GM12878 (cell line): ENCODE results near the gene CSTPP1. TPM values are rescaled to one million over a fixed set of nuclear protein-coding genes. Genes with fewer than 3 reads are reported as not detected.

ENCODE experiments used
- CTCF ChIP-seq, 3 experiments: IDR thresholded peaks in 2 of 3; conservative IDR thresholded peaks in 1 of 3; 2 replicates each; pipeline ENCODE4 v1.5.1; 2011; ENCODE audit warnings: low read depth in 3 of 3, low read length in 3 of 3, mild to moderate bottlenecking in 3 of 3, control low read depth in 2 of 3, moderate library complexity in 2 of 3, inconsistent platforms in 1 of 3, mixed read lengths in 1 of 3; ENCODE audit not compliant: control insufficient read depth in 2 of 3, insufficient read depth in 1 of 3; ENCODE audit errors: extremely low read depth in 1 of 3
- EP300 ChIP-seq, 2 experiments: fragments of 150-350 bp in 1 of 2; IDR thresholded peaks; 2 replicates each; pipeline ENCODE4 v1.6.1; 2011 to 2012; ENCODE audit warnings: low read depth in 2 of 2, low read length in 2 of 2, borderline replicate concordance in 1 of 2, improper control_type of control experiment in 1 of 2, inconsistent platforms in 1 of 2; ENCODE audit not compliant: control insufficient read depth in 1 of 2
- GATAD2B ChIP-seq: fragments of 450-650 bp; conservative IDR thresholded peaks from 2 replicates; pipeline ENCODE4 v1.6.1; 2017; ENCODE audit warnings: low read depth, mild to moderate bottlenecking, moderate library complexity
- MEF2A ChIP-seq: IDR thresholded peaks from 2 replicates; pipeline ENCODE4 v1.6.1; 2011; ENCODE audit warnings: low read depth, mild to moderate bottlenecking, low read length, moderate library complexity; ENCODE audit not compliant: insufficient read depth
- MTA2 ChIP-seq: fragments of 450-650 bp; IDR thresholded peaks from 2 replicates; pipeline ENCODE4 v1.6.1; 2016; ENCODE audit warnings: low read depth, mild to moderate bottlenecking, moderate library complexity
- MXI1 ChIP-seq: fragments of 150-350 bp; IDR thresholded peaks from 2 replicates; pipeline ENCODE4 v1.6.1; 2011; ENCODE audit warnings: low read depth, mild to moderate bottlenecking, inconsistent platforms, low read length, improper control_type of control experiment
- TCF7 ChIP-seq: IDR thresholded peaks from 2 replicates; pipeline ENCODE4 v1.6.1; 2014; ENCODE audit warnings: antibody characterized with exemption, borderline replicate concordance
- WRNIP1 ChIP-seq: IDR thresholded peaks from 2 replicates; pipeline ENCODE4 v1.6.1; 2011; ENCODE audit warnings: low read depth, low read length, improper control_type of control experiment, borderline replicate concordance
- polyA plus RNA-seq, 11 experiments: library from polyadenylated mRNA; depleted of rRNA in 4 of 11; unstranded in 6 of 11; stranded (reverse) in 5 of 11; fragments of >200 nt; fragmentation: Nextera tagmentation in 4 of 11; fragmentation: Illumina TruSeq in 1 of 11; extraction: Ambion mirVana in 4 of 11; extraction: Trizol in 1 of 11; gene quantifications; 1 replicate in 1 of 11; 2 replicates in 10 of 11; pipeline versions ENCODE4 v1.2.1 to v1.2.3, GENCODE V29; 2011 to 2016; ENCODE audit warnings: inconsistent platforms in 2 of 11, missing spikeins in 2 of 11, low read depth in 1 of 11
- total RNA-seq, 4 experiments: library from RNA; depleted of rRNA in 3 of 4; stranded (reverse); fragments of >200 nt in 3 of 4; fragmentation: Illumina TruSeq in 1 of 4; extraction: Trizol in 1 of 4; gene quantifications; 2 replicates each; pipeline versions ENCODE4 v1.2.1 to v1.2.3, GENCODE V29; 2013 to 2021

Gene CSTPP1
- total and polyA plus RNA-seq, 10 of the 15 experiments (the other 5 are each of a cell fraction or from before 2014, with no cell fraction given), result 7.1 to 23.4 (median 17.5) TPM

GRCh38 chr11:47176328-47177228 lies 240.0 kb downstream of the CSTPP1 start, which contains the start of gene ARFGAP2 (continued):
- TF ChIP-seq MTA2 (no peak), CTCF (IDR thresholded peaks at IDR 0.05 in 2 of 3, conservative IDR thresholded peaks at IDR 0.05 in 1 of 3; ENCODE audit: control insufficient read depth in 2 of 3, extremely low read depth in 1 of 3, insufficient read depth in 1 of 3, low read depth in 3 of 3, low read length in 3 of 3) (no peak), EP300 (IDR thresholded peaks at IDR 0.05; ENCODE audit: borderline replicate concordance in 1 of 2, control insufficient read depth in 1 of 2, low read depth in 2 of 2, low read length in 2 of 2) (0 out of 4 replicates have a peak, but pooled peaks of 1 of the 2 experiments have one; percentile 4), WRNIP1 (no peak), MEF2A (no peak), GATAD2B (no peak), MXI1 (peak; percentile 58; the same call in 1 of the 2 replicates), TCF7 (no peak)
